HG03378 (cell line): ENCODE data around the gene TACR2.

Experiments used
- ATAC-seq: cut with Tn5 transposase; IDR thresholded peaks from one replicate; pipeline ENCODE4 v1.9.1; 2021; ENCODE audit warnings: mild to moderate bottlenecking, moderate library complexity; ENCODE audit not compliant: unreplicated experiment

Gene TACR2

GRCh38 chr10:69377191-69377590, 39.5 kb downstream of the TACR2 start:
- ATAC-seq: no peak

- no peak for ATAC-seq
Measured at GRCh38 chr10:69376662-69377061, 40.1 kb downstream of the TACR2 start.

GRCh38 chr10:69375307-69376151, 41.2 kb downstream of the TACR2 start:
- ATAC-seq: no peak

GRCh38 chr10:69374931-69375306, 41.8 kb downstream of the TACR2 start:
- ATAC-seq: no peak

GRCh38 chr10:69374242-69374641, 42.5 kb downstream of the TACR2 start:
- no peak for ATAC-seq

GRCh38 chr10:69372126-69372980, 44.4 kb downstream of the TACR2 start:
- ATAC-seq: no peak

GRCh38 chr10:69367469-69367868, 49.2 kb downstream of the TACR2 start:
- ATAC-seq: no peak

GRCh38 chr10:69366738-69367137, 50.0 kb downstream of the TACR2 start:
- ATAC-seq: no peak

GRCh38 chr10:69364232-69364940, 52.3 kb downstream of the TACR2 start:
- ATAC-seq: no peak

- ATAC-seq: no peak
Measured at GRCh38 chr10:69363666-69364065, 53.1 kb downstream of the TACR2 start.

- ATAC-seq: no peak
Measured at GRCh38 chr10:69362471-69362954, 54.2 kb downstream of the TACR2 start.

GRCh38 chr10:69361303-69361614, 55.5 kb downstream of the TACR2 start:
- ATAC-seq: no peak

GRCh38 chr10:69360485-69361302, 56.0 kb downstream of the TACR2 start:
- ATAC-seq: no peak

GRCh38 chr10:69359594-69359993, 57.1 kb downstream of the TACR2 start:
- ATAC-seq: no peak

GRCh38 chr10:69359148-69359547, 57.6 kb downstream of the TACR2 start:
- ATAC-seq: no peak

- no peak for ATAC-seq
Measured at GRCh38 chr10:69358148-69358795, 58.4 kb downstream of the TACR2 start.

GRCh38 chr10:69356187-69356586, 60.5 kb downstream of the TACR2 start:
- no peak for ATAC-seq

GRCh38 chr10:69353977-69354635, 62.6 kb downstream of the TACR2 start:
- ATAC-seq: no peak
